Nephron (organoid): ENCODE results near the gene GNB1L.

ENCODE experiments used
- H3K27ac Mint-ChIP-seq, 3 experiments: 2 replicates each; pipeline ENCODE4 v1.8.0; 2020; ENCODE audit warnings: mixed read lengths in 3 of 3, mild to moderate bottlenecking in 2 of 3, moderate library complexity in 1 of 3
- H3K27me3 Mint-ChIP-seq: 2 replicates; pipeline ENCODE4 v1.8.0; 2021; ENCODE audit warnings: low read depth, mild to moderate bottlenecking, moderate library complexity, mixed read lengths
- H3K36me3 Mint-ChIP-seq: 2 replicates; pipeline ENCODE4 v1.8.0; 2020; ENCODE audit warnings: low read depth, mixed read lengths
- H3K4me1 Mint-ChIP-seq: 2 replicates; pipeline ENCODE4 v1.8.0; 2020; ENCODE audit warnings: mixed read lengths
- H3K4me3 Mint-ChIP-seq, 3 experiments: 2 replicates each; pipeline ENCODE4 v1.8.0; 2020; ENCODE audit warnings: mild to moderate bottlenecking in 3 of 3, mixed read lengths in 3 of 3, moderate library complexity in 2 of 3
- H3K9me3 Mint-ChIP-seq: 2 replicates; pipeline ENCODE4 v1.8.0; 2020; ENCODE audit warnings: mixed read lengths
- CTCF ChIP-seq, 3 experiments: fragments of 200-600 bp; sonication (generic); IDR thresholded peaks; one replicate each; pipeline ENCODE4 v1.5.0; 2021; ENCODE audit warnings: antibody characterized with exemption in 3 of 3; ENCODE audit not compliant: unreplicated experiment in 3 of 3

Gene GNB1L

GRCh38 chr22:19831016-19831415, 23.7 kb downstream of the GNB1L start:
- Mint-ChIP-seq H3K36me3 (peaks cover 4% of the 10 kb centered on the region), H3K9me3 (peaks cover 3% of the 10 kb centered on the region), H3K27ac (no peak overlapping the region), H3K27me3 (no peaks in the 10 kb centered on the region), H3K4me3 (no peak overlapping the region), H3K4me1 (no peaks in the 10 kb centered on the region)
- TF ChIP-seq CTCF (IDR thresholded peaks at IDR 0.05; ENCODE audit: unreplicated experiment in 3 of 3): no peak

GRCh38 chr22:19828035-19828401, 26.7 kb downstream of the GNB1L start:
- Mint-ChIP-seq H3K36me3 (peaks cover 4% of the 10 kb centered on the region), H3K4me3 (no peak overlapping the region)
- no peak for TF ChIP-seq CTCF (IDR thresholded peaks at IDR 0.05; ENCODE audit: unreplicated experiment in 3 of 3)

GRCh38 chr22:19827341-19828034, 27.2 kb downstream of the GNB1L start:
- Mint-ChIP-seq H3K4me1 (no peaks in the 10 kb centered on the region), H3K4me3 (no peak overlapping the region), H3K9me3 (peaks cover 3% of the 10 kb centered on the region), H3K36me3 (peaks cover 4% of the 10 kb centered on the region), H3K27ac (no peak overlapping the region), H3K27me3 (peaks cover 7% of the 10 kb centered on the region)
- TF ChIP-seq CTCF (IDR thresholded peaks at IDR 0.05; ENCODE audit: unreplicated experiment in 3 of 3): no peak

More at GRCh38 chr22:19828035-19828401, 26.7 kb downstream of the GNB1L start:
- Mint-ChIP-seq H3K4me1 (no peaks in the 10 kb centered on the region), H3K27ac (no peak overlapping the region), H3K9me3 (peaks cover 3% of the 10 kb centered on the region), H3K27me3 (peaks cover 6% of the 10 kb centered on the region)

- TF ChIP-seq CTCF (IDR thresholded peaks at IDR 0.05; ENCODE audit: unreplicated experiment in 3 of 3): no peak
- H3K4me1 Mint-ChIP-seq: no peaks in the 10 kb centered on the region
- H3K27ac Mint-ChIP-seq: no peak overlapping the region
- peaks cover 7% of the 10 kb centered on the region for H3K27me3 Mint-ChIP-seq
- H3K36me3 Mint-ChIP-seq: peaks cover 4% of the 10 kb centered on the region
- no peak overlapping the region for H3K4me3 Mint-ChIP-seq
- H3K9me3 Mint-ChIP-seq: peaks cover 3% of the 10 kb centered on the region
Measured at GRCh38 chr22:19826619-19826950, 28.1 kb downstream of the GNB1L start.

- Mint-ChIP-seq H3K4me1 (no peaks in the 10 kb centered on the region), H3K27me3 (peaks cover 7% of the 10 kb centered on the region), H3K36me3 (peaks cover 4% of the 10 kb centered on the region), H3K9me3 (peaks cover 3% of the 10 kb centered on the region), H3K27ac (no peak overlapping the region), H3K4me3 (no peak overlapping the region)
- no peak for TF ChIP-seq CTCF (IDR thresholded peaks at IDR 0.05; ENCODE audit: unreplicated experiment in 3 of 3)
Measured at GRCh38 chr22:19825904-19826618, 28.6 kb downstream of the GNB1L start.

- no peaks in the 10 kb centered on the region for H3K4me1 Mint-ChIP-seq
- no peak overlapping the region for H3K4me3 Mint-ChIP-seq
- H3K9me3 Mint-ChIP-seq: peaks cover 3% of the 10 kb centered on the region
- peaks cover 4% of the 10 kb centered on the region for H3K36me3 Mint-ChIP-seq
- peaks cover 7% of the 10 kb centered on the region for H3K27me3 Mint-ChIP-seq
- no peak for TF ChIP-seq CTCF (IDR thresholded peaks at IDR 0.05; ENCODE audit: unreplicated experiment in 3 of 3)
- no peak overlapping the region for H3K27ac Mint-ChIP-seq
Measured at GRCh38 chr22:19824926-19825339, 29.7 kb downstream of the GNB1L start.
